ENCODE results near the gene METRNL.
"Not testable (repeated sequence)": the region's sequence is repeated elsewhere in the genome, so short reads cannot be mapped to it uniquely, and the experiment has no call there.

METRNL gene

DNA sequence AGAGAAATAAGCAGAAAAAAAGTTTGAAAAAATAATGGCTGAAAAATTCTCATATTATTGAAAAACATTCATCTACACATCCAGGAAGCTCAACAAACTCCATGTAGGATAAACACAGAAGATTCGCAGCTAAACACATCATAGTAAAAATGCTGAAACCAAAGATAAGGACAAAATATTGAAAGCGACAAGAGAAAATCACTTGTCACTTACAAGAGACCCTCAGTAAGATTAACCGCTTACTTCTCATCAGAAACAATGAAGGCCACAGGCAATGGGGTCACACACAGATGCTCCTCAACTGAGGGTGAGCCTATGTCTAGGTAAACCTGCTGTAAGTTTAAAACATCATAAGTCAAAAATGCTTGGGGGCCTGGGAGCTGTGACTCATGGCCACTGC lies 38.1 kb upstream of the METRNL start:
- H3K4me1 ChIP-seq (ENCODE audit: insufficient read depth, low read length), result peaks cover 20% of the 10 kb centered on the region
- no peak for DNase-seq
- H3K9me3 ChIP-seq (ENCODE audit: insufficient read depth, low read length, severe bottlenecking), result peaks cover 34% of the 10 kb centered on the region
- H2AFZ ChIP-seq (ENCODE audit: low read depth, low read length), result no peak overlapping the region
- H3K4me3 ChIP-seq (ENCODE audit: low read depth in 1 of 2, low read length in 2 of 2), result no peak overlapping the region
- ATAC-seq (ENCODE audit: insufficient read depth, low read depth), result no peak
- H4K20me1 ChIP-seq (ENCODE audit: insufficient read depth, low read length), result peaks cover 28% of the 10 kb centered on the region
- no peak overlapping the region for H3K9ac ChIP-seq (ENCODE audit: low read depth, low read length)
- no peaks in the 10 kb centered on the region for H3K27me3 ChIP-seq (ENCODE audit: insufficient read depth, low read length, poor library complexity)
- no peak overlapping the region for H3K4me2 ChIP-seq (ENCODE audit: insufficient read depth, low read length)
- H3K79me2 ChIP-seq (ENCODE audit: insufficient read depth, low read length), result peaks cover 95% of the 10 kb centered on the region
- H3K36me3 ChIP-seq (ENCODE audit: insufficient read depth, low read length), result peaks cover 75% of the 10 kb centered on the region
- no peak for TF ChIP-seq EZH2 (IDR thresholded peaks at IDR 0.05; ENCODE audit: borderline replicate concordance, low read depth, low read length, severe bottlenecking)
- TF ChIP-seq, protein P1, sequence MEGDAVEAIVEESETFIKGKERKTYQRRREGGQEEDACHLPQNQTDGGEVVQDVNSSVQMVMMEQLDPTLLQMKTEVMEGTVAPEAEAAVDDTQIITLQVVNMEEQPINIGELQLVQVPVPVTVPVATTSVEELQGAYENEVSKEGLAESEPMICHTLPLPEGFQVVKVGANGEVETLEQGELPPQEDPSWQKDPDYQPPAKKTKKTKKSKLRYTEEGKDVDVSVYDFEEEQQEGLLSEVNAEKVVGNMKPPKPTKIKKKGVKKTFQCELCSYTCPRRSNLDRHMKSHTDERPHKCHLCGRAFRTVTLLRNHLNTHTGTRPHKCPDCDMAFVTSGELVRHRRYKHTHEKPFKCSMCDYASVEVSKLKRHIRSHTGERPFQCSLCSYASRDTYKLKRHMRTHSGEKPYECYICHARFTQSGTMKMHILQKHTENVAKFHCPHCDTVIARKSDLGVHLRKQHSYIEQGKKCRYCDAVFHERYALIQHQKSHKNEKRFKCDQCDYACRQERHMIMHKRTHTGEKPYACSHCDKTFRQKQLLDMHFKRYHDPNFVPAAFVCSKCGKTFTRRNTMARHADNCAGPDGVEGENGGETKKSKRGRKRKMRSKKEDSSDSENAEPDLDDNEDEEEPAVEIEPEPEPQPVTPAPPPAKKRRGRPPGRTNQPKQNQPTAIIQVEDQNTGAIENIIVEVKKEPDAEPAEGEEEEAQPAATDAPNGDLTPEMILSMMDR (IDR thresholded peaks at IDR 0.05; ENCODE audit: borderline replicate concordance, extremely low read depth, low read length, poor library complexity, severe bottlenecking), result no peak
- no peak overlapping the region for H3K27ac ChIP-seq (ENCODE audit: low read length)

DNA sequence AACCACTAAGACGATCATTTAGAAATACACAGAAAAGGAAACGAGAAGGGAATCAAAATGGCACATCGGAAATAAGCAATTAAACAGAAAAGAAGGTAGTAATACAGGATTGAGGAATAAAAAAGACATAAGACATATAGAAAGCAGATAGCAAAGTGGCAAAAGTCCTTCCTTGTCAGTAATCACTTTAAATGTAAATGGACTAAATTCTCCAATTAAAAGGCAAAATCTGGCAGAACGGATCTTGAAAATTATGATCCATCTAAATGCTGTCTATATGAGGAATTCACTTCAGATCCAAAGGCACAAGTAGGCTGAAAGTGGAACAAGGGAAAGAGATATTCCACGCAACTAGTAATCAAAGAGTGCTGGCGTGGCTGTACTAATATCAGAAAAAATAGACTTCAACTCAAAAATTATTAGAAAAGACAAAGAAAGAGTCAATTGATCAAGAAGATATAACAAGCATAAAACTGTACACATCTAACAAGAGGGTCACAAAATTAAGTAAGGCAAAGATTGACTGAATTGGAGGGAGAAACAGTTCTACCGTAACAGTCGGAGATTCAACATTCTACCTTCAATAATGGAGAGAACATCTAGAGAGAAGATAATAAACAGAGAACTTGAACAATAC lies 36.8 kb upstream of the METRNL start:
- no peak for DNase-seq
- Histone ChIP-seq H3K79me2 (ENCODE audit: insufficient read depth, low read length) (peaks cover 95% of the 10 kb centered on the region), H3K27me3 (ENCODE audit: insufficient read depth, low read length, poor library complexity) (no peaks in the 10 kb centered on the region), H3K4me2 (ENCODE audit: insufficient read depth, low read length) (no peak overlapping the region), H3K9ac (ENCODE audit: low read depth, low read length) (no peak overlapping the region), H3K36me3 (ENCODE audit: insufficient read depth, low read length) (peaks cover 71% of the 10 kb centered on the region), H3K27ac (ENCODE audit: low read length) (no peak overlapping the region), H4K20me1 (ENCODE audit: insufficient read depth, low read length) (peaks cover 15% of the 10 kb centered on the region), H3K4me1 (ENCODE audit: insufficient read depth, low read length) (peaks cover 33% of the 10 kb centered on the region), H3K4me3 (ENCODE audit: low read depth in 1 of 2, low read length in 2 of 2) (peak overlapping the region in 1 of 2 experiments; percentile 5; a peak in 1 of 4 replicates), H3K9me3 (ENCODE audit: insufficient read depth, low read length, severe bottlenecking) (peaks cover 43% of the 10 kb centered on the region), H2AFZ (ENCODE audit: low read depth, low read length) (no peak overlapping the region)
- no peak for TF ChIP-seq EZH2 (IDR thresholded peaks at IDR 0.05; ENCODE audit: borderline replicate concordance, low read depth, low read length, severe bottlenecking)
- TF ChIP-seq, protein P1 (IDR thresholded peaks at IDR 0.05; ENCODE audit: borderline replicate concordance, extremely low read depth, low read length, poor library complexity, severe bottlenecking), result no peak
- no peak for ATAC-seq (ENCODE audit: insufficient read depth, low read depth)

DNA sequence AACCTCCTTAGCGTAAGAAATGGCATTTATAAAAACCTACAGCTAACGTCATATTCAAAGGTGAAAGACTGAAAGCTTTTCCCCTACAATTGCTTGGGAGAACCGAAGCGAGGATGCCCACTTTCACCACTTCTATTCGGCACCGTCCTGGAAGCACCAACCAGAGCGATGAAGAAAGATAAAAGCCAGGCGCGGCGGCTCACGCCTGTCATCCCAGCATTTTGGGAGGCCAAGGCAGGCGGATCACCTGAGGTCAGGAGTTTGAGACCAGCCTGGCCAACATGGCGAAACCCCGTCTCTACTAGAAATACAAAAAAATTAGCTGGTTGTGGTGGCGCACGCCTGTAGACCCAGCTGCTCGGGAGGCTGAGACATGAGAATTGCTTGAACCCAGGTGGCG lies 34.9 kb upstream of the METRNL start:
- not testable (repeated sequence) for DNase-seq; H3K9ac ChIP-seq (ENCODE audit: low read depth, low read length); H3K4me3 ChIP-seq (ENCODE audit: low read depth in 1 of 2, low read length in 2 of 2); ATAC-seq (ENCODE audit: insufficient read depth, low read depth); H2AFZ ChIP-seq (ENCODE audit: low read depth, low read length); H4K20me1 ChIP-seq (ENCODE audit: insufficient read depth, low read length); H3K27ac ChIP-seq (ENCODE audit: low read length); H3K27me3 ChIP-seq (ENCODE audit: insufficient read depth, low read length, poor library complexity)
- peaks cover 43% of the 10 kb centered on the region for H3K9me3 ChIP-seq (ENCODE audit: insufficient read depth, low read length, severe bottlenecking)
- H3K4me2 ChIP-seq (ENCODE audit: insufficient read depth, low read length), result peak overlapping the region; percentile 19; the same call in 1 of the 2 replicates
- H3K79me2 ChIP-seq (ENCODE audit: insufficient read depth, low read length), result peaks cover 92% of the 10 kb centered on the region
- peaks cover 50% of the 10 kb centered on the region for H3K4me1 ChIP-seq (ENCODE audit: insufficient read depth, low read length)
- H3K36me3 ChIP-seq (ENCODE audit: insufficient read depth, low read length), result peaks cover 62% of the 10 kb centered on the region

DNA sequence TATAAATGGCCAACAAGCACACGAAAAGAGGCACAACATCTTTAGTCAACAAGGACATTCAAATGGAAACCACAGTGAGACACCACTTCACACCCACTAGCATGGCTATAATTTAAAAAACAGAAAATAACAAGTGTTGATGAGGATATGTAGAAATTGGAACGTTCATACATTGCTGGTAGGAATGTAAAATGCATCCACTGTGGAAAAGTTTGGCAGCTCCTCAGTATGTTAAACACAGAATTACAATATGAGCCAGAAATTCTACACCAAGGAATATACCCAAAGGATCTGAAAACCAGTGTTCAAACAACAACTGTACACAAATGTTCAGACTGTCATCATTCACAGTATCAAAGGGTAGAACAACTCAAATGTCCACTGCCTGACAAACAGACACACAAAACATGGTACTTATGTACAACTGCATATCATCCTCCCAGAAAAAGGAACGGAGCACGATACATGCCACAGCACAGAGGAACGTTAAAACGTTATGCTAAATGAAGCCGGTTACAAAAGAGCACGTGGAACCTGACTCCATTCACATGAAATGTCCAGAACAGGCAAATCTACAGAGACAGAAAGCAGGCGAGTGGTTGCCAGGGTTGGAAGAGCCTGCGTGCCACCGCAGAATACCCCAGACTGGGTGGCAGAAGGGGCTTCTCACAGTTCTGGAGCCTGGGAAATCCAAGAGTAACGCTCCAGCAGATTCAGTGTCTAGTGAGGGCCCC lies 32.8 kb upstream of the METRNL start:
- peak overlapping the region; percentile 62 for H3K4me2 ChIP-seq (ENCODE audit: insufficient read depth, low read length)
- peaks cover 68% of the 10 kb centered on the region for H3K4me1 ChIP-seq (ENCODE audit: insufficient read depth, low read length)
- no peak for ATAC-seq (ENCODE audit: insufficient read depth, low read depth)
- peak overlapping the region; percentile 23 for H3K27ac ChIP-seq (ENCODE audit: low read length)
- peaks cover 35% of the 10 kb centered on the region for H3K9me3 ChIP-seq (ENCODE audit: insufficient read depth, low read length, severe bottlenecking)
- H3K36me3 ChIP-seq (ENCODE audit: insufficient read depth, low read length), result peaks cover 41% of the 10 kb centered on the region
- peak overlapping the region in 1 of 2 experiments; percentile 49; a peak in 2 of 4 replicates for H3K4me3 ChIP-seq (ENCODE audit: low read depth in 1 of 2, low read length in 2 of 2)
- no peaks in the 10 kb centered on the region for H4K20me1 ChIP-seq (ENCODE audit: insufficient read depth, low read length)
- no peak overlapping the region for H2AFZ ChIP-seq (ENCODE audit: low read depth, low read length)
- peaks cover 81% of the 10 kb centered on the region for H3K79me2 ChIP-seq (ENCODE audit: insufficient read depth, low read length)
- no peak for TF ChIP-seq EZH2 (IDR thresholded peaks at IDR 0.05; ENCODE audit: borderline replicate concordance, low read depth, low read length, severe bottlenecking)
- TF ChIP-seq, protein P1 (IDR thresholded peaks at IDR 0.05; ENCODE audit: borderline replicate concordance, extremely low read depth, low read length, poor library complexity, severe bottlenecking), result no peak
- H3K27me3 ChIP-seq (ENCODE audit: insufficient read depth, low read length, poor library complexity), result no peaks in the 10 kb centered on the region
- H3K9ac ChIP-seq (ENCODE audit: low read depth, low read length), result no peak overlapping the region
- DNase-seq, result no peak

Data from DND-41 (cell line).